B cell (primary cell): Measurements from ENCODE around the gene SEMA6A. TPM values are rescaled to one million over a fixed set of nuclear protein-coding genes. Genes with fewer than 3 reads are reported as not detected.

ENCODE experiments used
- ATAC-seq: fragments of 200-7000 bp; cut with Tn5 transposase; one replicate; pipeline ENCODE4 v1.10.0; 2021; ENCODE audit warnings: low read depth, mild to moderate bottlenecking, moderate number of reproducible peaks, moderate library complexity
- CTCF ChIA-PET: fragments of 350-600 bp; sonication (Branson Sonifier 250); formaldehyde crosslinking; loops from one replicate; lab custom pipeline; 2021; ENCODE audit warnings: antibody characterized with exemption, inconsistent platforms; lab: Charles Lee
- POLR2A ChIA-PET: fragments of 350-600 bp; sonication (Branson Sonifier 250); formaldehyde crosslinking; loops from one replicate; lab custom pipeline; 2021; ENCODE audit warnings: antibody characterized with exemption; lab: Charles Lee
- DNase-seq: peaks from one replicate; pipeline ENCODE4 v3.0.0; 2013
- H2AFZ ChIP-seq: 2 replicates; pipeline ENCODE4 v1.6.1; 2012; ENCODE audit warnings: mild to moderate bottlenecking, low read depth, low read length; ENCODE audit not compliant: insufficient read depth, poor library complexity, severe bottlenecking
- H3K27ac ChIP-seq, 2 donors: 1 replicate in 1 of 2; 2 replicates in 1 of 2; pipeline ENCODE4 v1.5.1; 2012 to 2013; ENCODE audit warnings: low read length in 2 of 2, mild to moderate bottlenecking in 2 of 2, moderate library complexity in 1 of 2
- H3K27me3 ChIP-seq, 4 experiments: fragments of 200-600 bp in 1 of 4; sonication (generic) in 1 of 4; replicated peaks in 1 of 4; 1 replicate in 2 of 4; 2 replicates in 2 of 4; pipeline versions ENCODE4 v1.6.1 to v1.7.0; 2013 to 2016; ENCODE audit warnings: low read length in 3 of 4, mild to moderate bottlenecking in 2 of 4, mixed read lengths in 1 of 4, moderate library complexity in 1 of 4; ENCODE audit not compliant: insufficient read depth in 4 of 4, control insufficient read depth in 3 of 4; ENCODE audit errors: control extremely low read depth in 1 of 4
- H3K36me3 ChIP-seq, 2 experiments: replicated peaks in 1 of 2; 1 replicate in 1 of 2; 2 replicates in 1 of 2; pipeline versions ENCODE4 v1.6.1 to v1.7.1; 2013; ENCODE audit warnings: low read length in 1 of 2; ENCODE audit not compliant: insufficient read depth in 2 of 2, control insufficient read depth in 1 of 2; ENCODE audit errors: control extremely low read depth in 1 of 2, extremely low read depth in 1 of 2
- H3K4me1 ChIP-seq, 2 donors: fragments of 200-600 bp in 1 of 2; sonication (generic) in 1 of 2; 1 replicate in 1 of 2; 2 replicates in 1 of 2; pipeline versions ENCODE4 v1.5.1 to v1.6.1; 2013 to 2017; ENCODE audit warnings: low read length in 2 of 2; ENCODE audit not compliant: control insufficient read depth in 2 of 2, insufficient read depth in 2 of 2
- H3K4me2 ChIP-seq: replicated peaks from 2 replicates; pipeline ENCODE3; 2012; ENCODE audit warnings: mild to moderate bottlenecking, low read depth, low read length; ENCODE audit not compliant: poor library complexity, severe bottlenecking
- H3K4me3 ChIP-seq, 5 experiments: fragments of 200-600 bp in 1 of 5; sonication (generic) in 1 of 5; 1 replicate in 3 of 5; 2 replicates in 2 of 5; pipeline versions ENCODE4 v1.5.1 to v1.7.0; 2011 to 2016; ENCODE audit warnings: low read length in 4 of 5, mild to moderate bottlenecking in 4 of 5, low read depth in 2 of 5, control low read depth in 1 of 5, moderate library complexity in 1 of 5; ENCODE audit not compliant: insufficient read depth in 1 of 5; ENCODE audit errors: control extremely low read depth in 1 of 5, extremely low read depth in 1 of 5
- H3K79me2 ChIP-seq: fragments of 200-600 bp; sonication (generic); one replicate; pipeline ENCODE4 v1.6.0; 2016; ENCODE audit warnings: low read length; ENCODE audit not compliant: control insufficient read depth, insufficient read depth
- H3K9ac ChIP-seq: fragments of 200-600 bp; sonication (generic); 2 replicates; pipeline ENCODE4 v1.6.1; 2017; ENCODE audit warnings: mild to moderate bottlenecking, low read length, moderate library complexity
- H3K9me3 ChIP-seq, 3 donors: one replicate each; pipeline versions ENCODE4 v1.6.1 to v1.7.1; 2013; ENCODE audit warnings: low read length in 2 of 3; ENCODE audit not compliant: control insufficient read depth in 2 of 3, insufficient read depth in 1 of 3; ENCODE audit errors: control extremely low read depth in 1 of 3
- H4K20me1 ChIP-seq: 2 replicates; pipeline ENCODE4 v1.6.0; 2012; ENCODE audit warnings: mild to moderate bottlenecking, low read length; ENCODE audit not compliant: insufficient read depth, control insufficient read depth, poor library complexity, severe bottlenecking
- H3K27ac Mint-ChIP-seq: one replicate; pipeline ENCODE4 v1.8.0; 2021; ENCODE audit warnings: mixed read lengths
- H3K27me3 Mint-ChIP-seq: one replicate; pipeline ENCODE4 v1.8.0; 2021; ENCODE audit warnings: mixed read lengths
- H3K4me1 Mint-ChIP-seq: one replicate; pipeline ENCODE4 v1.8.0; 2021; ENCODE audit warnings: mixed read lengths
- H3K4me3 Mint-ChIP-seq: one replicate; pipeline ENCODE4 v1.8.0; 2021; ENCODE audit warnings: mixed read lengths
- H3K9me3 Mint-ChIP-seq: one replicate; pipeline ENCODE4 v1.8.0; 2022; ENCODE audit warnings: mixed read lengths; ENCODE audit not compliant: insufficient read depth
- EZH2 ChIP-seq: IDR thresholded peaks from 2 replicates; pipeline ENCODE4 v1.6.1; 2012; ENCODE audit warnings: borderline replicate concordance, low read depth, mild to moderate bottlenecking, moderate library complexity, low read length; ENCODE audit not compliant: insufficient read depth, poor library complexity, severe bottlenecking
- WGBS: methylation state at CpG from one replicate; pipeline ENCODE4 v1.1.5; 2013; ENCODE audit warnings: missing lambda C conversion rate; ENCODE audit not compliant: insufficient coverage; 5-methylcytosine and 5-hydroxymethylcytosine counted together
- intact Hi-C: fragments of 100-400 bp; cut with micrococcal nuclease; formaldehyde crosslinking; loops from one replicate; pipeline ENCODE4 v1.10.0; 2022
- polyA plus RNA-seq: library from polyadenylated mRNA; depleted of rRNA; stranded (reverse); fragments of >200 nt; gene quantifications from 2 replicates; pipeline ENCODE4 v1.2.3, GENCODE V29; 2012
- total RNA-seq, 2 donors: library from RNA; stranded (reverse); fragments of 120-200 nt in 1 of 2; gene quantifications; 1 replicate in 1 of 2; 2 replicates in 1 of 2; pipeline versions ENCODE4 v1.2.3 to v1.2.4, GENCODE V29; 2013 to 2022
- TF ChIP-seq, protein P1 (sequence below): fragments of 200-600 bp; IDR thresholded peaks from one replicate; pipeline ENCODE4 v1.8.0; 2022; ENCODE audit warnings: antibody characterized with exemption, mild to moderate bottlenecking

Gene SEMA6A
- total and polyA plus RNA-seq, 2 donors (not counting 1 experiment from before 2014, with no cell fraction given): 0.44 TPM; not detected in 1

DNA sequence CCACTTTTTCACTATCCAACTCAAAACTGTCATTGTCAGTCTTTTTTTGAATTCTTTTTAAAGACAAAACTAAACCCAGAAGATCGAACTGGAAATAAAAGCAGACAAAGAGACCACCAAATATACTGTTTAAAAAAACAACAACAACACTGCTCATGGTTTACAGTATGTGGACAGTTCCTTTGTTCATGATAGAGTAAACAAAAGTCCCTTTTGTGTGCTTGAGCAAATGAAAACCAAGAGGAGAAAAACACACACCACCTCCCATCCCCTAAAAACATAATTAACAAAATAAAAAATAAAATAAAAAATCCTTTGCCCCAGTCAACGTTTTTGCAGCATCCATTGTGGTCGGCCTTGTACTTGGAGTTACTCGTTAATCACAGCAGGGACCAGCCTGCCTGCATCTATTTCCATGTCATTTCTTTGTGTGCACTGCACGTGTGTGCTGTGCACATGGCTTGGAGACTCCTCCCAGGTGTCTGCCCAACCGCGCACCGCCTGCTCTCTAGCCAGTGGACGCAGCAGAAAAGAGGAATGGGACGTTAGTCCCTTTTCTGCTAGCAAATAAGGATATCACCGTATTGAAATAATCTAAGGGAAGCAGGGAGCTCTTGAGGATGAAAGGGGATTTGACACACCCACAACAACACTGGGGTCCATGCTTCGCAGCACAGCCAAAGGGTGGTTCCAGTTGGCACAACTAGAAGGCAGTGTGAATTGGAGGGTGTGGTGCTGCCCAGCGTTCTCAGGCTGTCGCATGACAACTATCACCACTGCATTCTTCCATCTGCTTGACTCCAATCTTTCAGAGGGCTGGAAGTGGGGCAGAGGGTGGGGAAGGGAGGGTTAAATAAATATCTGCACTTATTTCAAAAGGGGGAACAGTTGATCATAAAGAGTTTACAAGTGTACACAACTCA is 130.0 kb downstream of the SEMA6A start:
- no peaks in the 10 kb centered on the region for H3K27me3 Mint-ChIP-seq
- H3K9me3 Mint-ChIP-seq: no peaks in the 10 kb centered on the region
- Histone ChIP-seq H3K9ac (no peak overlapping the region), H3K79me2 (no peaks in the 10 kb centered on the region), H3K9me3 (peaks cover 0 to 8% (median 0%) of the 10 kb centered on the region in 3 donors), H3K4me2 (no peak overlapping the region), H2AFZ (no peak overlapping the region), H3K36me3 (peaks cover 2 to 5% of the 10 kb centered on the region in 2 experiments), H4K20me1 (no peaks in the 10 kb centered on the region), H3K4me1 (no peaks in the 10 kb centered on the region), H3K27ac (no peak overlapping the region), H3K4me3 (no peak overlapping the region), H3K27me3 (no peaks in the 10 kb centered on the region)
- 92% methylated on average over 8 of the region's 14 CpGs for WGBS
- TF ChIP-seq, protein P1, sequence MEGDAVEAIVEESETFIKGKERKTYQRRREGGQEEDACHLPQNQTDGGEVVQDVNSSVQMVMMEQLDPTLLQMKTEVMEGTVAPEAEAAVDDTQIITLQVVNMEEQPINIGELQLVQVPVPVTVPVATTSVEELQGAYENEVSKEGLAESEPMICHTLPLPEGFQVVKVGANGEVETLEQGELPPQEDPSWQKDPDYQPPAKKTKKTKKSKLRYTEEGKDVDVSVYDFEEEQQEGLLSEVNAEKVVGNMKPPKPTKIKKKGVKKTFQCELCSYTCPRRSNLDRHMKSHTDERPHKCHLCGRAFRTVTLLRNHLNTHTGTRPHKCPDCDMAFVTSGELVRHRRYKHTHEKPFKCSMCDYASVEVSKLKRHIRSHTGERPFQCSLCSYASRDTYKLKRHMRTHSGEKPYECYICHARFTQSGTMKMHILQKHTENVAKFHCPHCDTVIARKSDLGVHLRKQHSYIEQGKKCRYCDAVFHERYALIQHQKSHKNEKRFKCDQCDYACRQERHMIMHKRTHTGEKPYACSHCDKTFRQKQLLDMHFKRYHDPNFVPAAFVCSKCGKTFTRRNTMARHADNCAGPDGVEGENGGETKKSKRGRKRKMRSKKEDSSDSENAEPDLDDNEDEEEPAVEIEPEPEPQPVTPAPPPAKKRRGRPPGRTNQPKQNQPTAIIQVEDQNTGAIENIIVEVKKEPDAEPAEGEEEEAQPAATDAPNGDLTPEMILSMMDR: no peak
- TF ChIP-seq EZH2: no peak
- H3K4me1 Mint-ChIP-seq: no peaks in the 10 kb centered on the region
- no peak overlapping the region for H3K27ac Mint-ChIP-seq
- intact Hi-C loops: no loop called here
- no peak for DNase-seq
- H3K4me3 Mint-ChIP-seq: no peak overlapping the region
- ChIA-PET CTCF (no interaction called here), POLR2A (no interaction called here)
- no peak for ATAC-seq

DNA sequence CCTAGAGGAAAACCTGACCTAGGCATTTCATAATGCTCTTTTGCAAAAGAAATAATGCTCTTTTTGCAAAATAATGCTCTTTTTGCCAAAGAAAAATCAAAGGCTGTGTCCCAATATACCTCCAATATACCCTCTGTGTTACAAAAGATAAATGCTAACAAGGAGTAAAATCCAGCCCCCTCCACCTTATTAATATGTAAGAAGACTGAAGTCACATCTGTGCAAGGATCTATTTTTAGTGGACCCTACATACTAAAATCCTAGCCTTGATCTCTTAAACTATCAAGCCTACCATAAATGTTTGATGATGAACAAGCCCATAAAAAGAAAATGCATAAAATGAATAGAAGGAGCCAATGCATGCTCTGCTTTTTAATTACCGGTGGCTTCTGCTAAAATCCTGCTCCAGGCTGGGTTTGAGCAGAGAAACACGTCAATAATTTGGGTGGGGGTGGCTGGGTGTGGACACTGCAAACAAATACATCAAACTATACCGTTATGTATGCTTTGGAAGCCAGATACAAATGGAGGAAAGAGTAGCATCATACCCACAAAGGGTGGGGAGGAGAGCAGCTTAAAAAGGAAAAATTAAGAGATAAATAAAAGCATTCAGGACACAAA is 131.6 kb downstream of the SEMA6A start:
- Mint-ChIP-seq H3K4me1 (no peaks in the 10 kb centered on the region), H3K4me3 (no peak overlapping the region), H3K27me3 (no peaks in the 10 kb centered on the region), H3K9me3 (no peaks in the 10 kb centered on the region), H3K27ac (no peak overlapping the region)
- Histone ChIP-seq H3K79me2 (no peaks in the 10 kb centered on the region), H3K36me3 (peaks cover 2 to 5% of the 10 kb centered on the region in 2 experiments), H2AFZ (no peak overlapping the region), H3K4me3 (no peak overlapping the region), H4K20me1 (no peaks in the 10 kb centered on the region), H3K9ac (no peak overlapping the region), H3K4me2 (no peak overlapping the region), H3K27ac (no peak overlapping the region), H3K9me3 (peaks cover 0 to 8% (median 0%) of the 10 kb centered on the region in 3 donors), H3K27me3 (no peaks in the 10 kb centered on the region), H3K4me1 (no peaks in the 10 kb centered on the region)
- POLR2A ChIA-PET: no interaction called here
- CTCF ChIA-PET: no interaction called here
- WGBS: no CpG with 5 or more reads among the region's 3 CpGs
- no peak for ATAC-seq
- TF ChIP-seq EZH2: no peak
- TF ChIP-seq, protein P1: no peak
- intact Hi-C loops: no loop called here
- DNase-seq: no peak
